H1 (cell line): ENCODE data around the gene POU2AF3. TPM values are rescaled to one million over a fixed set of nuclear protein-coding genes. Genes with fewer than 3 reads are reported as not detected.

Experiments used
- KDM1A ChIP-seq: fragments of 200-600, 300-600 bp; sonication (generic); IDR thresholded peaks from 2 replicates; pipeline ENCODE4 v1.7.1; 2016; ENCODE audit warnings: mild to moderate bottlenecking, low read length, borderline replicate concordance
- polyA plus RNA-seq, 7 experiments: library from polyadenylated mRNA; depleted of rRNA in 3 of 7; stranded (reverse) in 5 of 7; unstranded in 2 of 7; fragments of >200 nt in 5 of 7; fragments of 200-250 nt in 2 of 7; gene quantifications; 1 replicate in 5 of 7; 2 replicates in 1 of 7; 4 replicates in 1 of 7; pipeline versions ENCODE4 v1.2.1 to v1.2.3, GENCODE V29; 2011 to 2013; ENCODE audit warnings: missing spikeins in 2 of 7, mixed read lengths in 2 of 7
- total RNA-seq: library from RNA; stranded (reverse); fragmentation: NEBNext Ultra II Directional; extraction: Animal tissue kit (Norgen Biotek cat#: 25700); gene quantifications from 2 replicates; pipeline ENCODE4 v1.2.1, GENCODE V29; 2021
- TF ChIP-seq, protein P1 (sequence below): fragments of 300-600 bp; sonication (generic); IDR thresholded peaks from 2 replicates; pipeline ENCODE4 v1.7.1; 2012; ENCODE audit warnings: low read length, moderate library complexity, mild to moderate bottlenecking, inconsistent platforms; ENCODE audit not compliant: insufficient replicate concordance

The POU2AF3 gene
- total and polyA plus RNA-seq, 2 of the 8 experiments (the other 6 are each of a cell fraction or from before 2014, with no cell fraction given), result 1.2 to 5.7 TPM

DNA sequence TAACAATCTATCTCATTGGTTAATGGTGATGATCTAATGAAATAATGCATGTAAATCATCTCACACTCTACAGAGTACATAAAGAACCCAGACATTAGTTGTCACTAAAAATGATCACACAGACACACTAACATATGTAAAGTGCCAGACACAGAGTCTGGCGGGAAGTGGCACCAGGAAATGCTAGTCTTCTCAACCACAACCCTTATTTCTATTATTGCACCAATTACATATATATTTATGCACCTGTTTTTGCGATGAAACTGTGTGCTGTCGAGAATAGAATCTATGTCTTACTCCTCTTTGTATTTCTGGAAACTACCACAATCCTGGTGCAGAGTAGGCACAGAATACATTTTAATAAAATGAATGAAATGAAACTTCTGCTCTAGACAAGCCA is 25.9 kb upstream of the POU2AF3 start (continued):
- TF ChIP-seq, protein P1, sequence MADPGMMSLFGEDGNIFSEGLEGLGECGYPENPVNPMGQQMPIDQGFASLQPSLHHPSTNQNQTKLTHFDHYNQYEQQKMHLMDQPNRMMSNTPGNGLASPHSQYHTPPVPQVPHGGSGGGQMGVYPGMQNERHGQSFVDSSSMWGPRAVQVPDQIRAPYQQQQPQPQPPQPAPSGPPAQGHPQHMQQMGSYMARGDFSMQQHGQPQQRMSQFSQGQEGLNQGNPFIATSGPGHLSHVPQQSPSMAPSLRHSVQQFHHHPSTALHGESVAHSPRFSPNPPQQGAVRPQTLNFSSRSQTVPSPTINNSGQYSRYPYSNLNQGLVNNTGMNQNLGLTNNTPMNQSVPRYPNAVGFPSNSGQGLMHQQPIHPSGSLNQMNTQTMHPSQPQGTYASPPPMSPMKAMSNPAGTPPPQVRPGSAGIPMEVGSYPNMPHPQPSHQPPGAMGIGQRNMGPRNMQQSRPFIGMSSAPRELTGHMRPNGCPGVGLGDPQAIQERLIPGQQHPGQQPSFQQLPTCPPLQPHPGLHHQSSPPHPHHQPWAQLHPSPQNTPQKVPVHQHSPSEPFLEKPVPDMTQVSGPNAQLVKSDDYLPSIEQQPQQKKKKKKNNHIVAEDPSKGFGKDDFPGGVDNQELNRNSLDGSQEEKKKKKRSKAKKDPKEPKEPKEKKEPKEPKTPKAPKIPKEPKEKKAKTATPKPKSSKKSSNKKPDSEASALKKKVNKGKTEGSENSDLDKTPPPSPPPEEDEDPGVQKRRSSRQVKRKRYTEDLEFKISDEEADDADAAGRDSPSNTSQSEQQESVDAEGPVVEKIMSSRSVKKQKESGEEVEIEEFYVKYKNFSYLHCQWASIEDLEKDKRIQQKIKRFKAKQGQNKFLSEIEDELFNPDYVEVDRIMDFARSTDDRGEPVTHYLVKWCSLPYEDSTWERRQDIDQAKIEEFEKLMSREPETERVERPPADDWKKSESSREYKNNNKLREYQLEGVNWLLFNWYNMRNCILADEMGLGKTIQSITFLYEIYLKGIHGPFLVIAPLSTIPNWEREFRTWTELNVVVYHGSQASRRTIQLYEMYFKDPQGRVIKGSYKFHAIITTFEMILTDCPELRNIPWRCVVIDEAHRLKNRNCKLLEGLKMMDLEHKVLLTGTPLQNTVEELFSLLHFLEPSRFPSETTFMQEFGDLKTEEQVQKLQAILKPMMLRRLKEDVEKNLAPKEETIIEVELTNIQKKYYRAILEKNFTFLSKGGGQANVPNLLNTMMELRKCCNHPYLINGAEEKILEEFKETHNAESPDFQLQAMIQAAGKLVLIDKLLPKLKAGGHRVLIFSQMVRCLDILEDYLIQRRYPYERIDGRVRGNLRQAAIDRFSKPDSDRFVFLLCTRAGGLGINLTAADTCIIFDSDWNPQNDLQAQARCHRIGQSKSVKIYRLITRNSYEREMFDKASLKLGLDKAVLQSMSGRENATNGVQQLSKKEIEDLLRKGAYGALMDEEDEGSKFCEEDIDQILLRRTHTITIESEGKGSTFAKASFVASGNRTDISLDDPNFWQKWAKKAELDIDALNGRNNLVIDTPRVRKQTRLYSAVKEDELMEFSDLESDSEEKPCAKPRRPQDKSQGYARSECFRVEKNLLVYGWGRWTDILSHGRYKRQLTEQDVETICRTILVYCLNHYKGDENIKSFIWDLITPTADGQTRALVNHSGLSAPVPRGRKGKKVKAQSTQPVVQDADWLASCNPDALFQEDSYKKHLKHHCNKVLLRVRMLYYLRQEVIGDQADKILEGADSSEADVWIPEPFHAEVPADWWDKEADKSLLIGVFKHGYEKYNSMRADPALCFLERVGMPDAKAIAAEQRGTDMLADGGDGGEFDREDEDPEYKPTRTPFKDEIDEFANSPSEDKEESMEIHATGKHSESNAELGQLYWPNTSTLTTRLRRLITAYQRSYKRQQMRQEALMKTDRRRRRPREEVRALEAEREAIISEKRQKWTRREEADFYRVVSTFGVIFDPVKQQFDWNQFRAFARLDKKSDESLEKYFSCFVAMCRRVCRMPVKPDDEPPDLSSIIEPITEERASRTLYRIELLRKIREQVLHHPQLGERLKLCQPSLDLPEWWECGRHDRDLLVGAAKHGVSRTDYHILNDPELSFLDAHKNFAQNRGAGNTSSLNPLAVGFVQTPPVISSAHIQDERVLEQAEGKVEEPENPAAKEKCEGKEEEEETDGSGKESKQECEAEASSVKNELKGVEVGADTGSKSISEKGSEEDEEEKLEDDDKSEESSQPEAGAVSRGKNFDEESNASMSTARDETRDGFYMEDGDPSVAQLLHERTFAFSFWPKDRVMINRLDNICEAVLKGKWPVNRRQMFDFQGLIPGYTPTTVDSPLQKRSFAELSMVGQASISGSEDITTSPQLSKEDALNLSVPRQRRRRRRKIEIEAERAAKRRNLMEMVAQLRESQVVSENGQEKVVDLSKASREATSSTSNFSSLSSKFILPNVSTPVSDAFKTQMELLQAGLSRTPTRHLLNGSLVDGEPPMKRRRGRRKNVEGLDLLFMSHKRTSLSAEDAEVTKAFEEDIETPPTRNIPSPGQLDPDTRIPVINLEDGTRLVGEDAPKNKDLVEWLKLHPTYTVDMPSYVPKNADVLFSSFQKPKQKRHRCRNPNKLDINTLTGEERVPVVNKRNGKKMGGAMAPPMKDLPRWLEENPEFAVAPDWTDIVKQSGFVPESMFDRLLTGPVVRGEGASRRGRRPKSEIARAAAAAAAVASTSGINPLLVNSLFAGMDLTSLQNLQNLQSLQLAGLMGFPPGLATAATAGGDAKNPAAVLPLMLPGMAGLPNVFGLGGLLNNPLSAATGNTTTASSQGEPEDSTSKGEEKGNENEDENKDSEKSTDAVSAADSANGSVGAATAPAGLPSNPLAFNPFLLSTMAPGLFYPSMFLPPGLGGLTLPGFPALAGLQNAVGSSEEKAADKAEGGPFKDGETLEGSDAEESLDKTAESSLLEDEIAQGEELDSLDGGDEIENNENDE, result no peak
- no peak for TF ChIP-seq KDM1A
- TF ChIP-seq, all 59 proteins: peak for 0
